H54 (cell line): Measurements from ENCODE around the gene SDK1.
A peak's percentile ranks its signal among the peaks of the same experiment; 100 is the strongest.

Experiments used
- DNase-seq: peaks from one replicate; pipeline ENCODE4 v3.0.0; 2011; ENCODE audit warnings: low spot score, mixed read lengths; ENCODE audit not compliant: insufficient read length
- FAIRE-seq: peaks from 3 replicates; lab custom pipeline; 2011; peaks lifted over from hg19 to GRCh38; lab: Jason Lieb, UNC
- POLR2A ChIP-seq: IDR thresholded peaks from 2 replicates; pipeline ENCODE4 v1.6.1; 2011; ENCODE audit warnings: low read depth, mild to moderate bottlenecking, low read length

SDK1 gene

GRCh38 chr7:4182605-4183300 lies 881.7 kb downstream of the SDK1 start:
- no peak for FAIRE-seq
- no peak for TF ChIP-seq POLR2A

GRCh38 chr7:4184653-4185052 lies 883.6 kb downstream of the SDK1 start:
- TF ChIP-seq POLR2A: no peak
- DNase-seq (no peak), FAIRE-seq (no peak)

More at GRCh38 chr7:4182605-4183300, 881.7 kb downstream of the SDK1 start:
- no peak for DNase-seq

DNA sequence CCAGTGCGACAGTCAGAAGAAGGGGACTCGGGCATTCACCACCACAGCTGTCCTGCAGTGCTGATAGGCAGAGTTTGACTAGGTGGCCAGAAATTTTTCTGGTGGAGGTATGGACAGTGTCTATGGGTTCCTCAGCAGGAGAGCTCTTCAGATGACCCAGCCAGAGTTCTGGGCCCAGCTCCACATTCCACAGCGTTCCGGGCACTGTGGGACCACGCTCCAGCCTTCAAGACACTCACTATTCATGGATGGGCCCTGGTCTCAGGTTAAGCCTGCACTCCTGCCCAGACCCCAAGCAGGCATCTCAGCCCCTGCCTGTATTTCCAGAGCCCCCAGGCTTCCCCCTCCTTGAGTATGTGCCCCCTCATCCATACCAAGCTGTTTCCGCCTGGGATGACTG lies 884.1 kb downstream of the SDK1 start:
- no peak for TF ChIP-seq POLR2A
- FAIRE-seq: no peak
- DNase-seq: no peak

DNA sequence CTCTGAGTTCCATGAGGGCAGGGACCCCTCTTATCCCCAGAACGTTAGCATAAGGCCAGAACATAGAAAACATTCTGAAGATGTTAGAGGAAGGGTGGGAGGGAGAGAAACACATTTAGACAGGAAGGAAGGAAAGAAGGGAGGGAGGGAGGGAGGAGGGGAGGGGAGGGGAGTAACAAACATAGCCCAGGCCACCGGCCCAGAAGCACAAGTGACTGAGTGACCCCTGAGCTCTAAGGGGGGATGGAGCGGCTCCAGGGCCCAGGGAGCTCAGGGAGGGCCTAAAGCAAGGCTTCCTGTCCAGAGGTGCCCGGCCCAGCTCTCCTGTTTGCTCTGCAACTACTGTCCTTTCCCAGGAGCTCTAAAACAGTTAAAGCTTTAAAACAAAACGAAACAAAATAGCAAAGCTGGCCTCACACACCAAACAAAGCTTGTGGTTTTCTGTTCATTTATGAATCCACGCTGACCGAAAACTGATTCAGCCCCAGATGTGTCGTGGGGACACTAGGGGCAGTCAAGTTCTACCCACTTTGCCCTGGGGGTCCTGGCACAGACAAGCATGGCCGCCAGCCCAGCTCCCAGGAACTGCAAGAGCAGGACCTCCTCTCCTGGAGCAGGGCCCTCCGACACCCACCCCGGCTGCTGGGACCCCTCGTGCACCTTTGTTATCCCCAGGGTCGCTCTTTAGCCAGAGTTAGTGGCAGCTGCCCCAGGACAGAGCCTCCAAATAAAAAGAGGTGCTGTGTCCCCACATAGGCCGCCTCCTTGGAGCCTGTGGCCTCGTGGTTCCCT lies 884.9 kb downstream of the SDK1 start:
- TF ChIP-seq POLR2A: no peak
- no peak for DNase-seq
- no peak for FAIRE-seq

DNA sequence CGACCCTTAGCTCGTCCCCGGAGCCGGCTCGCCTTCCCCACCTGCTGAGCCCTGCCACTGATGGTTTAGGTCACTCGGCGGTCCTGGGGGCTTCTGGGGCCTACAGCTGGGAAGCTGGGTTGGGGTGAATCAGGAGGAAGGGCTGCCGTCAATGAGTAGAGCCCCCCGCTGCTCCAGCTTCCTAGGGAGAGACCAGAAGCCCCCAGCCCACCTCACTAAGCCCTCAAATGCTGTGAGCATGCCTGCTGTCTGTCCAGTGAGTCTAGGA lies 885.4 kb downstream of the SDK1 start:
- no peak for TF ChIP-seq POLR2A
- FAIRE-seq: no peak
- DNase-seq: no peak

- DNase-seq (no peak), FAIRE-seq (no peak)
- no peak for TF ChIP-seq POLR2A
These were observed 887.6 kb downstream of the SDK1 start for GRCh38 chr7:4188651-4189050.

- FAIRE-seq (no peak), DNase-seq (peak; percentile 78)
- no peak for TF ChIP-seq POLR2A
These were observed 888.1 kb downstream of the SDK1 start for GRCh38 chr7:4189131-4189570.

DNA sequence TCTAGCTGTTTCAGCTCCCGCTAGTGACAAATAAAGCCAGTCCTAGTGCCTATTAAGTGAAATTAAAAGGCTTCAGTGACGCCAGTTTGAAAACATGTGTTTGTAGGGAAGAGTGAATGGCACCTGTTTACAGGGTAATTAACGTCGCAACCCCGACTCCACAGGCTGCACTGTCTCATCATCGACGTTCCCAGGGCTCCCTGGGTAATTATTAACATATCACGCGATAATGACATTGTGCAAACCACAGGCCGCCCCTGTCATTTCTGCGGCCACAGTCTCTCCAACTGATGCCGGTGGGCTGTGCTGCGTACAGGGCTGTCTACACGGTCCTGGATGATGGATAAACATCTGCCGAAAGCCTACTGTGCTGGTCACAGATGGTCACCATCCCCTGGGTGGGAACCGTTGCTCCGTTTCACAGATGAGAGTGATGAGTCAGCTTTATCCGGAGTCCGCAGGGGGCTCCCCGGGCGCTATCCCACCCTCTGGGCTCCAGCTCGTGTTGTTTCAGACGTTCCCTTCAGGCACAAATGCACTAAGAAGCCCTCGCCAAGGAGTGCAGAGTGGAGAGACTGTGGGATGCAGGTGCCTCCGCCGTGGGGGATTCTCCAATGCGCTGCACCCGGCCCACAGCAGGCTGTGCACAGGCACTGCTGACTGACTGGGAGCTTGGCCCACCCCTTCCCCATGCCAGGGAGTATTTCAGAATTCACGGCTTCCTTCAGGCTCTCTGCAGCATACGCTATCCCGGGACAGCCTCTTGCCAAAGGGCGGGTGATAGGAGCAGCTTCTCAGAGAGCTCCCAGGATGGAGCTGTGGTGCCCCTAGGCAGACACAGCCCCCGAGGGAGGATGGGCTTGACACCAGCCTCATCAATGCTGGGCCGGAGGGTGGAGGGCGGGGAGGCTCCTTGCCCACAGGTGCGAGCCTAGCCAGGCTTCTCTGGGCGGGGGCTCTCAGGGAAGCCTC lies 889.2 kb downstream of the SDK1 start:
- FAIRE-seq (no peak), DNase-seq (no peak)
- TF ChIP-seq POLR2A: no peak

GRCh38 chr7:4191046-4191445 lies 890.0 kb downstream of the SDK1 start:
- DNase-seq (no peak), FAIRE-seq (no peak)
- TF ChIP-seq POLR2A: no peak

DNA sequence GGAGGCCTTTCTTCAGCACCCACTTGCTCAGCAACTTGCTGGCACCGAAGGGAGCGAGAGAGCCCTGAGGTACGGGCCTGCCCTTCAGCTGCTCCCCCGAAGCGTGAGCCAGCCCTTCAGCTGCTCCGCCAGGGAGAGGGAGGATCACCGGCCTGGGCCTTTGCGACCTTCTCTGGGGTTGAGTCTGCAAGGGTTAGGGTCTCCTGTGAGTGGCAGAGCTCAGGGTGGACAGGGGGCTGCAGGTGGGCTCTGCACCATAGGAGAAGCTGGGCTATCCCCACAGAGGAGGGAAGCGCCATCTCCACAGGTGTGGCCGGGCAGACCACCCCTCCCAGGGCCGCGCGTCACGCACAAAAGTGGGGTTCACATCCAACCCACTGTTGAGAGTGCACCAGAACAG lies 890.5 kb downstream of the SDK1 start:
- DNase-seq: no peak
- no peak for FAIRE-seq
- no peak for TF ChIP-seq POLR2A

GRCh38 chr7:4195660-4196059 lies 894.6 kb downstream of the SDK1 start:
- DNase-seq (no peak), FAIRE-seq (no peak)
- TF ChIP-seq POLR2A: no peak

DNA sequence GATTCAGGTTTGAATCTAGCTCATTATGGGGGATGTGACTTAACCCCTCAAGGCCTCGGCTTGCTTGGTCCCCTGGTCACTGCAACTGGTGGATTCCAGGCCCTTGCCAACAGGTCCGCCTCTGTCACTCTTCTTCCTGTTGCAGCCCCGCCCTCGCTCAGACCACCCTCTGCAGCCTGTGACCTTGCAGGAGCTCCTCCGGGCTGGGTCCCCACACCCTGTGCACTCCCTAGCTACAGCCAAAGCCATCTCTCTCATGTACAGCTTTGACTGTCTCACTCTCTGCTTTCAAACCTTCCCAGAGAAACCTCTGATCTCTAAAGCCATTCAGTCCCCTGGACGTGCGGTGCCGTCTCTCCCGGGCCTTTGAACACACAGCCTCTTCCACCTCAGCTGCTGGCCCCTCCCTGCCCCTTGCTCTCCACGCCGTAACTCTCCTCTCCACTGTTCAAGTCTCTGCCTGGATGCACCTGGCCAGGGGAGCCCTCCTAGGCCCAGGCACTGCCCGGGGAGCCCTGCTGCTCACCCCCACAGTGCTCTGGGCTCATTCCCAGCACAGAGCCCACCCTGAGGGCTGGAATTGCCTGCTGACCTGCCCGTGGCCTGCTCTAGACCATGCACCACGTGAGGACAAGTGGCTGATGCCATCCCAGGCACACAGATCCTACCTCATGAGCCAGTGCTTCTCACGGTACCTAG lies 895.2 kb downstream of the SDK1 start:
- no peak for FAIRE-seq
- TF ChIP-seq POLR2A: no peak

DNA sequence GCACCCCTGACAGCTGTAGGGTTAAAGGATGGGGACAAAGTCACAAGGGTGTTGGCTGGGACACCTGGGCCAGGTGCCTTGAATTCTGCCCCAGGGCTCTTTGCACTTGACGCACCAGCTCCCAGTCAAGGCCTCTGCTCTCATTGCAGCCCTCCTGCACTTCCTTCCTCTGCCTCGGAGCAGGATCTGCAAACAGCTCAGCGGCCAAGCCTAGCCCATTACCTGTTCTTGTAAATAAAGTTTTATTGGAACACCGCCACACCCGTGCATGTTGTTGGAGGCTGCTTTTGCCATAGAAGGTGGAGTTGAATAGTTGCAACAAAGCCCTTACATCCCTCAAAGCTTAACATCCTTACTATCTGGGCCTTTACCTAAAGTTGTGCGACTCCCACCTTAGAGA lies 897.2 kb downstream of the SDK1 start:
- DNase-seq (no peak), FAIRE-seq (no peak)
- no peak for TF ChIP-seq POLR2A

More for the DNA sequence above, 895.2 kb downstream of the SDK1 start:
- no peak for DNase-seq

DNA sequence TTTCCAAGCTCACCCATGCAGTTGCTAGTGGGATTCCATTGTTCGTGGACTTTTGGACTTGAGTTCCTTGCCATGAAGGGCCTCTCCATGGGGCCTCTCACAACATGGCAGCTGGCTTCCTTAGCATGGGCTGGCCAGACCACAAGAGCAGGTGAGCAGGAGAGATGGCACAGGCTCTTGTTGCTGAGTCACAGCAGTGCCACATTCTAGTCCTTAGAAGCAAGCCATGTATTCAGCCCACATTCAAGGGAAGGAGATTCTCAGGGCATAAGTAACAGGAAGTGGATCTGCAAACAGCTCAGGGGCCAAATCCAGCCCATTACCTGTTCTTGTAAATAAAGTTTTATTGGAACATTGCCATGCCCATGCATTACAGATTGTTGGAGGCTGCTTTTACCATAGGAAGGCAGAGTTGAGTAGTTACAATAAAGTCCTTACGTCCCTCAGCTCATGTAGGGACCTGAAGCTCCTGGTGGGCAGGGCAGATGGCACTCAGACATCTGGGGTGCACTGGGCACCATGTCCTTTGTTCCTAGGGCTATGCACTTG lies 899.6 kb downstream of the SDK1 start:
- TF ChIP-seq POLR2A: no peak
- DNase-seq (no peak), FAIRE-seq (no peak)
